Kidney capillary endothelial cell (primary cell): Measurements from ENCODE around the gene SLC29A1.

Experiments used
- DNase-seq: peaks from one replicate; pipeline ENCODE4 v3.0.0-alpha.2; 2018; ENCODE audit warnings: low spot score

Gene SLC29A1

DNA sequence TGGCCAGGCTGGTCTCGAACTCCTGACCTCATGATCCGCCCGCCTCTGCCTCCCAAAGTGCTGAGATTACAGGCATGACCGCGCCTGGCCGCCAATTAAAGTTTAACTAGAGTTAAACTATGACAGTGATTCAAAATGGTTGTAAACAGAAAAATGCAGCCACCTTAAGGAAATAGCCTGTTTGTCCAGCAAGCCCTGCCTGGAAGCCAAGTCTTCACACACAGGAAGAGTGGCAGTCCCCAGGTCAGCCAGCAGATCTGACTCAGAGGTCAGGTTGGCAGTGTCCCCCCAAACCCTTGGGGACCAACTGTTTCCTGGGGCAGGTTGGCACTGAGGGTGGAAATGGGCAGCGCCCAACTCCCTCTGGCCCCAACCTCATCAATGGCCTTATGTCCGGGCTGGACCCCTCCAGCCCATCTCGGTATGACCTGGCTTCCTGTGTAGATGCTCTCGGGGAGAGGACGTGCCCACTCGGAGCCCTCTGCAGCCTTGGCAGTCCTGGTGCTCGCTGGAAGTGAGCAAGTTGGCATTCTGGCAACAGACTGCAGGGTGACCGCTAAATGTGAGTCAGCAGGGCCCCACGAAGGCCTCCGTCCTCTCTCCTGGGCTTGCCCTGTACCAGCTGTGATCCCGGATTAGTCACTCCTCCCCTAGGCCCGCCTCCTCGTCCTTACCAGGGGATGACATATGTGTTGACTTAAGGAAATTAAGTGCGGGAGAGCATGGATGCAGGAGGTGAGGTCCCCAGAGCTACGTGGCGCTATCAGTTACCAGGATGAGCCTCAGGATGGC is 13.8 kb downstream of the SLC29A1 start:
- DNase-seq, result peak; percentile 98

DNA sequence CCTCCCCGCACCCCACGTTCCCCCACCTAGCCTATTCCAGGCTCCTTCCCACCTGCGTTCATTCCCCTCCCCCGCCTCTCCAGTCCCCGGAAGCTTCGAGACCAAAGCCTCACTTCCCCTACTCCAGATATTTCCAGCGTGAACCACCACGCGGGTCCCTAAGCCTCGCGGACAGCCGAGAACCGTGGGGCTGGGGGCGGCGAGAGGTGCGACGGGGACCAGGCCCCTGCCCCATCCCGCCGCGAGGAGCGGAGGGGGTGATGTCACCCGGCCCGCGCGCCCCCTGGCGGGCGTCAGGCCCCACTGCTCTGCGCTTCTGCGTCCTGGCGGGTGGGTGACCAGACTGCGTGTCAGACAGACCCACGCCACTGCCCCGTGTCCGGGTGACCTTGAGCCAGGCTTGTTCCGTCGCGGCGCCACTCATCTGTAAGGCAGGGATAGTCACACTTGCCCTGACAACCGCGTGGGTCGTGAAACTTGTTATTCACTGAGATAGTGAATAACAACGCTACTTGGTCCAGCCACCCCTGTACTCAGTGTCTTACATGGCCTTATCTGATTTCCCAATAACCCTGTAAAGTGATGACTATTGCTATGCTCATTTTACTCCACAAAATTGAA is 14.5 kb downstream of the SLC29A1 start:
- DNase-seq, result no peak

DNA sequence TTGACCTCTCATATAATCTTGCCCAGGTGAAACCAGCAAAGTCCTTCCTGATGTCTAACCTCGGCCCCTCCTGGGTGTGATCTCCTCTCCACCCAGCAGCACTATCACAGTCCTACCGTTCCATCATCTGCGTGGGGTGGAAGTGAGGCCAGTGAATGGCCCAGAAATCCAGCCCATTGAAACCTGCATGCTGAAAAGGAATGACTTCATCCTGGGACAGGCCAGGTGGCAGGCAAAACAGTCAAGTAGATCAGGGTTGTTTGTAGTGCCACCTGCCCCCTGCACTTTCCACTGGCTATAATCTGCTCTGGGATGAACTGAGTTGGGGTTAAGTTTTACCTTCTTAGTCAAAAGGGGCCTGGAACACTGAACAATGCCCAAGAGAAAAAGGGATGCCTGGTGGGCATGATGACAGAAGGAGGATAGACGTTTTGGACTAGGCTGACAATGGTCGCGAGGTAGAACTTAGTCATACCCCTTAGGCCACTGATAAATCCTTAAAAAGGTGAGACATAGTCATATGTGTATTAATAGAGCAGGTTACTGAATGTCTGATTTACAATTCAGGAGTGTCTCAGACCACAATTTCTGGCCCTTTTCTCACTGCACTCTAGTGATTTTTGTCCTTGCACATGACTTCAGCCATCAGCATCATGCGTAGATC is 15.4 kb downstream of the SLC29A1 start:
- no peak for DNase-seq

DNA sequence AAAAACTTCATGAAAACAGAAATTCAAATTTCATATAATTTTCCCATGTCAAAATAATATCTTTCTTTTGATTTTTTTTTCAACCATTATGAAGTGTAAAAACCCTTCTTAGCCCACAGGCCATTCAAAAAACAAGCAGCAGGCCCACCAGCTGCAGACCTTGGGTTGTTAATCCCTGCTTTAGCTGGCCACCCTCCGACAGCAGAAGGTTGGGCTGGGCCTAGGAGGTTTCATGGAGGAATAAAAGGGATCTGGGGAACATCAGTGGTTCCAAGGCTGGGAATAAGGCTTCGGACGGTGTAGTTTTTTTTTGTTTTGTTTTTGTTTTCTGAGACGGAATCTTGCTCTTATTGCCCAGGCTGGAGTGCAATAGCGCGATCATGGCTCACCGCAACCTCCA is 19.9 kb downstream of the SLC29A1 start:
- no peak for DNase-seq

DNA sequence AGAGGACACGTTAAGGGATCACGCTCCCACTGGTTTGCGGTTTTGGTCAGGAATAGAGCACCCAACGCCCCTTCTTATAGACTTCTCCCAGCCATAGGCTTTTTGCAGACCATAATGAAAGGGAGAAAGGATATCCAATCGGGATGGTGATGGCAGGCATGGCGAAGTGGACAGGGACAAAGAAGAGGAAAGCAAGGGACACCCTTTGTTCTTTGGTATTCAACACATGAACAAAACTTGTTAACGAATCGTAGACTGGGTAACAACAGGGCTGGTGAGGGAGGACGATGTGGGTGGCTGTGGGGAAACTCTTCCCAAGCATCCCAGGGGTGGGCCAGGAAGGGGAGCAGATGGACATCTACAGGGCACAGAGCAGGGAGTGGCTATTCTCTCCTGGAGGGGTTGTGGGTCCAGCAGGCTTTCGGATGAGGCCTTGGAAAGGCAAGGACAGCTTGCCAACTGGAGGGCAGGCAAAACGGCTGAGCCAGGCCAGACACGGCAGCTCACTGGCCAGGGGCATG is 22.1 kb downstream of the SLC29A1 start:
- no peak for DNase-seq

DNA sequence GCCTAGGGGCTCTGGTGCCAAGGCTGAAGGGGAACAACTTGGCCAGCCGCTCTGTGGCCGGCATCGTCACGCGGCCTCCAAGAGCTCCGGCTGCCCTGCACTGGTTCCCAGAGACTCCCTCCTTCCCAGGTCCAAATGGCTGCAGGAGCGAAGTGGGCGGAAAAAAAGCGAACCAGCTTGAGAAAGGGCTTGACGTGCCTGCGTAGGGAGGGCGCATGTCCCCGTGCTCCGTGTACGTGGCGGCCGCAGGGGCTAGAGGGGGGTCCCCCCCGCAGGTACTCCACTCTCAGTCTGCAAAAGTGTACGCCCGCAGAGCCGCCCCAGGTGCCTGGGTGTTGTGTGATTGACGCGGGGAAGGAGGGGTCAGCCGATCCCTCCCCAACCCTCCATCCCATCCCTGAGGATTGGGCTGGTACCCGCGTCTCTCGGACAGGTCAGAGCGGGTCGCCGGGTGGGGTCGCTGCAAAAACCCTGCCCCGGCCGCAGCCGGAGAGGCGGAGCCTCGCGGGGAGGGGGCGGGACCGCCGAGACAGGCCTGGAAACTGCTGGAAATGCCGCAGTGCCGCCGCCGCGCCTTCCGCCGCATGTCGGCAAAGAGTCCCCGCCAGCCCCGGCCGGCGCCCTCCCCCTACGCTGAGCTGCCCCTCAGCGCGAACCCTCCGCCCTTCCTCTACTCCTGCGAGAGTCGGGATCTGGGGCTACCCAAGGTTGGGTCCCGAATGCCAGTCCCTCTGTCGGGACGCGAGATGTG is 22.7 kb downstream of the SLC29A1 start:
- no peak for DNase-seq

DNA sequence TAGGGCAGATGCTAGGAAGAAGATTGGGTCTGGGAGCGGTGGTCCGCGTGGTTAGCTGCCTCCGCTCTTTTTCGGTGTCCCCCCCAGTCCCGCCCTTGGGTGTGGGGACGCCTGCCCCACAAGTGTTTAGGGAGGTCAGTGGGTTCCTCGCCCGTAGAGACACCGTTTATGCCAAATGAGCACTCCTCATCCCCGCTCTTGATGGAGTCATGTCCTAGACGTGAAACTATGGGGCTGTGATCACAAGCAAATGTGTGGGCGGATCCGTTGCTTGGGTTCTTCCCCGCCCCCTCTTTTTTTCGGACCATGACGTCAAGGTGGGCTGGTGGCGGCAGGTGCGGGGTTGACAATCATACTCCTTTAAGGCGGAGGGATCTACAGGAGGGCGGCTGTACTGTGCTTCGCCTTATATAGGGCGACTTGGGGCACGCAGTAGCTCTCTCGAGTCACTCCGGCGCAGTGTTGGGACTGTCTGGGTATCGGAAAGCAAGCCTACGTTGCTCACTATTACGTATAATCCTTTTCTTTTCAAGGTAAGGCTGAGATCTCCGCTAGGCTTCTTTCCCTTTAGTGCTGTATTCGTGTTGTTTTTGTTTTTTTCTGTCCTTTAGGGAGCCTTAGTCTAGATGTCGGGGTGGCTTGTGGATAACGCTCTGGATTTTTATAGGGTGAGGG is 23.4 kb downstream of the SLC29A1 start, which contains the start of gene HSP90AB1:
HSP90AB1 (plus strand) TSS at position 439 of the 675 bp plus-strand sequence. CDS start 1,529 bp downstream, outside the sequence.
- DNase-seq, result peak; percentile 91

DNA sequence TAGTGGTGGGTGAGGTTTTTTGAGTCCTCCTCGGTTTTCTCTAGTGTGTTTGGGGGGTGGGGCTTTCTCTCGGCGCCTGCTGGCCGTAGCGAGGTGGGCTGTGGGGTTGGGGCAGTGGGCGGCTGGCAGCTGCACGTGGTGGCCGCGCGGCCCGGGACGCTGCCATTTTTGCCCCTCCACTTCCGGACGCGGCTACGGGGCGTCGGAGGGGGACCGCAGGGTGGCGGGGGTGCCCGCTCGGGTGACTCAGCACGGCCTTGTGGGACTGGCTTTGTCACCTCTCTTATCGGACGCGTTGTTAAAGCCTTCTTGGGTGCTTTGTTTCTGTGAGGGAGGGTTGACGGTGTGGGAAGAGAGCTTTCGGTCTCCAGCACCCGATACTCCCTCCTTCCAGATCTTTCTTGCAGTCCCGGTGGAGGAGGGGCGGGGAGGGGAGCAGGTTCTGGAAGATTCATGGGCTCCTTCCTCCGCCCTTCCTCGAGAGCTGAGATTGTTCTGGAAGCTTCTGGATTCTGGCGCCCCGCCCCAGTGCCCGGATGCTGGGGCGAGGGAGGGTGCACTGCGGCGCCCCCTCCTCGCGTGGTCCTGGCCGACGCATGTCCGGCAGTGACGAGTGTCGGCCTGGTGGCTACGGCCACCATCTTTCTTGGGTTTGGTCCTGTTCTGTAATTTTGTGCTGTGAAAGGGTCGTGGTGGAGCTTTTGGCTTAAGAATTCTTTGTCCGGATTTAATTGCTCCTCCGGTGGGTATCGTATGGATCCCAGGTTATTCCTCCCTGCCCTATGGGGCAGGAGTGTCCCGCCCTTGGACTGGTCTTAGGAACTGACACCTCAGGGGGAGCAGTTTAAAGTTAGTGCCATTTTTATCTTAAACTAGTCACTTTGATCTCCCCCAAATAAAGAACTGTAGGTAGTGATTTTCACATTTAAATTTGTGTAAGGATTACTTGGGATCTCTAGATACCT is 24.2 kb downstream of the SLC29A1 start:
- DNase-seq, result peak; percentile 59

DNA sequence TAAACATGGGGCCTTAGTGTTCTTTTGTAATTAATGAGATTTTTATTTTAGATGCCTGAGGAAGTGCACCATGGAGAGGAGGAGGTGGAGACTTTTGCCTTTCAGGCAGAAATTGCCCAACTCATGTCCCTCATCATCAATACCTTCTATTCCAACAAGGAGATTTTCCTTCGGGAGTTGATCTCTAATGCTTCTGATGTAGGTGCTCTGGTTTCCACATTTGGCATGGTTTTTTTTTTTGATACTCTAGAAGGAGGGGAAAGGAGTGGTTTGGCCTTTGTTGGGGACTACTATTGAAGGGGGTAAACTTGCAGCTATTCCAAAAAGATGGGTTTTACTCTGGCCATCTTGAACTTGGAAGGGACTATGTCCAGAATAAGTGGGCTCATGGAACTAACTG is 25.2 kb downstream of the SLC29A1 start:
- DNase-seq, result no peak

DNA sequence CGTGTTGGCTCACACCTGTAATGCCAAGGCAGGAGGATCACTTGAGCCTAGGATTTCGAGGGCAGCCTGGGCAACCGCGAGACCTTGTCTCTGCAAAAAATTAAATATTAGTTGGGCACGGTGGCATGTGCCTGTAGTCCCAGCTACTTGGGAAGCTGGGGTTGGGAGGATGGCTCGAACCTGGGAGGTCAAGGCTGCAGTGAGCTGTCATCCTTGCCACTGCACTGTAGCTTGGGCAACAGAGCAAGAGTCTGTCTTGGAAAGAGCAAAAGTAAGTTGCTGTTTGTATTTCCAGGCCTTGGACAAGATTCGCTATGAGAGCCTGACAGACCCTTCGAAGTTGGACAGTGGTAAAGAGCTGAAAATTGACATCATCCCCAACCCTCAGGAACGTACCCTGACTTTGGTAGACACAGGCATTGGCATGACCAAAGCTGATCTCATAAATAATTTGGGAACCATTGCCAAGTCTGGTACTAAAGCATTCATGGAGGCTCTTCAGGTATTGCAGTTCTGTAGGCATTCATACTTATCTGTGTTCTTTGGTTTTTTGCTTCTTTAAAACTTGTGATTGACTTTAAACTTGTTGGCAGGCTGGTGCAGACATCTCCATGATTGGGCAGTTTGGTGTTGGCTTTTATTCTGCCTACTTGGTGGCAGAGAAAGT is 25.8 kb downstream of the SLC29A1 start:
- DNase-seq, result no peak

DNA sequence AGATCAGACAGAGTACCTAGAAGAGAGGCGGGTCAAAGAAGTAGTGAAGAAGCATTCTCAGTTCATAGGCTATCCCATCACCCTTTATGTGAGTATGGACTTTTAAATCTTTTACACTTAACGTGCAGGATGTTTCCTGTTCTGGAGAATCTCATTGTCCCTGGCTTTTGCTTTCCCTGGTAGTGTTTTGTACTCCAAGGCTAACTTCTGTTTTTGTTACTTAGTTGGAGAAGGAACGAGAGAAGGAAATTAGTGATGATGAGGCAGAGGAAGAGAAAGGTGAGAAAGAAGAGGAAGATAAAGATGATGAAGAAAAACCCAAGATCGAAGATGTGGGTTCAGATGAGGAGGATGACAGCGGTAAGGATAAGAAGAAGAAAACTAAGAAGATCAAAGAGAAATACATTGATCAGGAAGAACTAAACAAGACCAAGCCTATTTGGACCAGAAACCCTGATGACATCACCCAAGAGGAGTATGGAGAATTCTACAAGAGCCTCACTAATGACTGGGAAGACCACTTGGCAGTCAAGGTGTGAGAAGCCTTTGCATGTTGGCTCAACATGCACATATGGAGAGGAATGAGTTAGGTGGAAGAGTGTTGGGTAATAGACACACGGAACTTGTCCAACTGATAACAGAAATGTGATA is 26.8 kb downstream of the SLC29A1 start:
- DNase-seq, result no peak

DNA sequence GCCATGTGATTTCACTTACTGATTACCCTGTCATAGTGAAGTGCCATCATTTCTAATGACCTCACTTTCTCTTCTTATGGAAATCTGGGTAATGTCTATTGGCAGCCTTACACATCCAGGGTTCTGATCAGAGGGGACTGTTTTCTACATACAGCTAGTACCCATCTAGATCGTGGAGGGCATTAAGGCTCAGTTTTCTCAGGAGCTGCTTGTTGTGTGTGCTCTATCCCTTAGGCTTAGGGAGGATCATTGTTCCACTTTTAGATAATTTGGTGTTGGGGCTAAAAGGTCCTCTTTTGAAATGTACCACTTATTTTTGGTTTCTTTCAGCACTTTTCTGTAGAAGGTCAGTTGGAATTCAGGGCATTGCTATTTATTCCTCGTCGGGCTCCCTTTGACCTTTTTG is 27.3 kb downstream of the SLC29A1 start:
- DNase-seq, result no peak

DNA sequence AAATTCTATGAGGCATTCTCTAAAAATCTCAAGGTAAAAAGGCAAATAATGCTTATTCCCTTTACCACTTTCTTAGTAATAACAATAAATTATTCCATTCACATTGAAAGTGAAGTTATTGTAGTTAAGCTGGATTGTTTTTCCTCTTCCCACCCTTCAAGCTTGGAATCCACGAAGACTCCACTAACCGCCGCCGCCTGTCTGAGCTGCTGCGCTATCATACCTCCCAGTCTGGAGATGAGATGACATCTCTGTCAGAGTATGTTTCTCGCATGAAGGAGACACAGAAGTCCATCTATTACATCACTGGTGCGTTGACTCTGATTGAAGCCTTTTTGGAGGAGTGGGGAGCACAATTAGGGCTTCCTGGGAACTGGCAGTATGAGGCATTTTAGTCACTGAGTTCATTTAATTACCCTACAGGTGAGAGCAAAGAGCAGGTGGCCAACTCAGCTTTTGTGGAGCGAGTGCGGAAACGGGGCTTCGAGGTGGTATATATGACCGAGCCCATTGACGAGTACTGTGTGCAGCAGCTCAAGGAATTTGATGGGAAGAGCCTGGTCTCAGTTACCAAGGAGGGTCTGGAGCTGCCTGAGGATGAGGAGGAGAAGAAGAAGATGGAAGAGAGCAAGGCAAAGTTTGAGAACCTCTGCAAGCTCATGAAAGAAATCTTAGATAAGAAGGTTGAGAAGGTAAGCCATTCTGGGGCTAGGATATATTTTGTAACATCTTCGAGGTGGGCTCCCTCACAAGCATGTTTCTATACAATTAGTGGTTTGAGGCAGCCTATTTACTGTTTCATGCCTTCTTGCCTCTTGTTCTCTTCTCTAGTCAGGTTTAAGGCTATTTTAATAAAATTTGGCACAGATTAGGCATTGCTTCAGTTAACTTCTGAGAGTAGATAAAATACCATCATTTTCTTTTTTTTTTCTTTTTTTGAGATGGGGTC is 28.5 kb downstream of the SLC29A1 start:
- no peak for DNase-seq

DNA sequence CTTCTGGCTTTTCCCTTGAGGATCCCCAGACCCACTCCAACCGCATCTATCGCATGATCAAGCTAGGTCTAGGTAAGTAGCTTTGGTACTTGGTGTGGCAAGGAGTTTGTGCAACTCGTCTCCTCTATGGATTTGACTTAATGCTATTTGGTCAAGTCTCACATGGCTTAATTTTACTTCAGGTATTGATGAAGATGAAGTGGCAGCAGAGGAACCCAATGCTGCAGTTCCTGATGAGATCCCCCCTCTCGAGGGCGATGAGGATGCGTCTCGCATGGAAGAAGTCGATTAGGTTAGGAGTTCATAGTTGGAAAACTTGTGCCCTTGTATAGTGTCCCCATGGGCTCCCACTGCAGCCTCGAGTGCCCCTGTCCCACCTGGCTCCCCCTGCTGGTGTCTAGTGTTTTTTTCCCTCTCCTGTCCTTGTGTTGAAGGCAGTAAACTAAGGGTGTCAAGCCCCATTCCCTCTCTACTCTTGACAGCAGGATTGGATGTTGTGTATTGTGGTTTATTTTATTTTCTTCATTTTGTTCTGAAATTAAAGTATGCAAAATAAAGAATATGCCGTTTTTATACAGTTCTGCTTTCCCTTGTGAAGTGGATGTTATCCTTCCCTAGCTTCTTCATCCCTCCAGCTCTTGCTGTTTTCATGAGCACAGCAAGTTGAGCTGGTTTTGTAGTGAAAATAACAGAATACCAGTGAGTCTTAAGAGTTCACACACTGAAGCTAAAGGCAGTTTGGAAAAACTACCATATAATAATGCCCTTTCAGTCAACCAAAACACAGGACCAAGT is 30.1 kb downstream of the SLC29A1 start:
- no peak for DNase-seq

DNA sequence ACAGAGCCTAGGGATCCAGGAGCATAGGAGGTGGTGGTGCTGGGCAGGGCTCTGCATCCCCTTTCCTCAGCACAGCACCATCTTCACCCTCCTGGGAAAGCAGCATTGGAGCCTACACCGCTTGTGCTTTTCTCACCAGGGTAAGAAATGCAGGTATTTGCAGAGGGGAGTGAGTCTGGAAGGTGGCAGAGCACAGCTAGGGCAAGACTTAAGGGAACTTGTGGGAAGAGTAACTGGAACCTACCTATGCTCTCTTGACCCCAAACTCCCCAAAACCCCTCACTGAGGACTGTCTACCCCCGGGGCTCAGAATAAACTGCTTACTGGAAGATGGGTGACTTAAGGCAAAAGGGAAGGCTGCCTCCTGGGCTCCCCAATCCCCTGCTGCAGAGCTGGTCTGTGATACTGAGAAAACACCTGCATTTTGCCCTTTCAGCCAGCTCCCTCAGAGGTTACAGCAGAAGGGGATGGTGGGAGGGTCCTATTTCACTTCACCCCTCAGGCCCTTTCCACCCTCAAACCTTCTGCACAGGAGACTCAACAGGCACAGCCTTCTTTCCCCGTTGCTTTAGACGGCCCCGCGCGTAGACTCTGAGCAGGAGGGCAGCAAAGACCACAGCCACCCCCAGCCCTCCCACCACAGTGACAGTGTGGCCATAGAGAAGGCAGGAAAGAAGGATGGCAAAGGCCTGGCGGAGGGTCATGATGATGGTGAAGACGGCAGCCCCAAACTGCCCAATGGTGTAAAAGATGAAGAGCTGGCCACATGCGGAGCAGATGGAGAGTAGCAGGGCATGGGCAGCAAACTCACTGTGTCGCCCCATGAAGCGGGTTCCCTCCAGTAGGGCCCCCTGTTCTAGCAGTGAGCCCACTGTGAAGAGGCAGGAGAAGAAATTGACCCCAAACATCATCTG is 31.1 kb downstream of the SLC29A1 start:
- no peak for DNase-seq
